GM23338 (cell line): ENCODE data around the gene CD300A. TPM values are rescaled to one million over a fixed set of nuclear protein-coding genes. Genes with fewer than 3 reads are reported as not detected.

Source experiments
- ATAC-seq: fragments of 200-7000 bp; cut with Tn5 transposase; 3 replicates; pipeline ENCODE4 v1.9.1; 2020
- DNase-seq: peaks from one replicate; pipeline ENCODE4 v3.0.0-alpha.2; 2015; ENCODE audit warnings: low spot score
- H2AFZ ChIP-seq: fragments of 200-600 bp; sonication (generic); 2 replicates; pipeline ENCODE4 v1.8.0; 2016; ENCODE audit warnings: antibody characterized with exemption, mild to moderate bottlenecking, moderate library complexity
- H3F3A ChIP-seq: fragments of 200-600 bp; sonication (generic); replicated peaks from 2 replicates; pipeline ENCODE4 v1.8.0; 2017; ENCODE audit warnings: antibody characterized with exemption, mixed run types, low read depth
- H3K27ac ChIP-seq: fragments of 200-600 bp; sonication (generic); 2 replicates; pipeline ENCODE4 v1.6.1; 2016; ENCODE audit warnings: low read depth
- H3K27me3 ChIP-seq: fragments of 200-600 bp; sonication (generic); 2 replicates; pipeline ENCODE4 v1.8.0; 2016; ENCODE audit warnings: mild to moderate bottlenecking, mixed run types, moderate library complexity; ENCODE audit not compliant: insufficient read depth
- H3K36me3 ChIP-seq: fragments of 200-600 bp; sonication (generic); 2 replicates; pipeline ENCODE4 v1.8.0; 2016; ENCODE audit warnings: mild to moderate bottlenecking; ENCODE audit not compliant: insufficient read depth
- H3K4me1 ChIP-seq: fragments of 200-600 bp; sonication (generic); 2 replicates; pipeline ENCODE4 v1.8.0; 2016; ENCODE audit warnings: mild to moderate bottlenecking, moderate library complexity; ENCODE audit not compliant: insufficient read depth
- H3K4me2 ChIP-seq: fragments of 200-600 bp; sonication (generic); 2 replicates; pipeline ENCODE4 v1.7.1; 2017; ENCODE audit warnings: mixed run types
- H3K4me3 ChIP-seq: fragments of 200-600 bp; sonication (generic); 2 replicates; pipeline ENCODE4 v1.6.1; 2016; ENCODE audit warnings: mixed run types
- H3K79me2 ChIP-seq: fragments of 200-600 bp; sonication (generic); replicated peaks from 2 replicates; pipeline ENCODE4 v1.8.0; 2017; ENCODE audit warnings: mild to moderate bottlenecking; ENCODE audit not compliant: insufficient read depth
- H3K9me2 ChIP-seq: fragments of 200-600 bp; sonication (generic); 2 replicates; pipeline ENCODE4 v1.8.0; 2017; ENCODE audit not compliant: insufficient read depth
- H4K20me1 ChIP-seq: fragments of 200-600 bp; sonication (generic); replicated peaks from 2 replicates; pipeline ENCODE4 v1.8.0; 2017; ENCODE audit warnings: mild to moderate bottlenecking; ENCODE audit not compliant: insufficient read depth
- H3K27ac Mint-ChIP-seq: 2 replicates; pipeline ENCODE4 v1.8.0; 2020; ENCODE audit warnings: inconsistent platforms, mild to moderate bottlenecking, moderate library complexity, mixed read lengths
- H3K27me3 Mint-ChIP-seq: 3 replicates; pipeline ENCODE4 v1.8.0; 2022; ENCODE audit warnings: low read depth, mild to moderate bottlenecking, moderate library complexity, mixed read lengths, inconsistent platforms; ENCODE audit not compliant: insufficient read depth, poor library complexity
- H3K36me3 Mint-ChIP-seq: 3 replicates; pipeline ENCODE4 v1.8.0; 2021; ENCODE audit warnings: low read depth, mild to moderate bottlenecking, inconsistent platforms, moderate library complexity, mixed read lengths
- H3K4me1 Mint-ChIP-seq: 3 replicates; pipeline ENCODE4 v1.8.0; 2020; ENCODE audit warnings: mild to moderate bottlenecking, inconsistent platforms, mixed read lengths
- H3K4me3 Mint-ChIP-seq: 3 replicates; pipeline ENCODE4 v1.8.0; 2021; ENCODE audit warnings: moderate library complexity, mild to moderate bottlenecking, inconsistent platforms, mixed read lengths
- H3K9me3 Mint-ChIP-seq: 3 replicates; pipeline ENCODE4 v1.8.0; 2020; ENCODE audit warnings: moderate library complexity, mild to moderate bottlenecking, inconsistent platforms, mixed read lengths
- CREB1 ChIP-seq: fragments of 250-450 bp; sonication (Bioruptor Pico); IDR thresholded peaks from 2 replicates; pipeline ENCODE4 v1.5.0; 2020; ENCODE audit warnings: low read depth, mild to moderate bottlenecking, moderate library complexity
- EZH2 ChIP-seq: fragments of 200-600 bp; sonication (generic); IDR thresholded peaks from one replicate; pipeline ENCODE4 v1.8.0; 2017; ENCODE audit warnings: antibody characterized with exemption, mild to moderate bottlenecking, low read depth; ENCODE audit not compliant: unreplicated experiment
- EZH2phosphoT487 ChIP-seq: fragments of 200-600 bp; sonication (generic); IDR thresholded peaks from one replicate; pipeline ENCODE4 v1.8.1; 2018; ENCODE audit warnings: antibody characterized with exemption; ENCODE audit not compliant: unreplicated experiment
- JUNB ChIP-seq: IDR thresholded peaks from one replicate; pipeline ENCODE4 v1.6.1; 2016; ENCODE audit warnings: antibody characterized with exemption; ENCODE audit not compliant: unreplicated experiment
- NANOG ChIP-seq: IDR thresholded peaks from 2 replicates; pipeline ENCODE4 v1.6.1; 2016; ENCODE audit warnings: antibody characterized with exemption, borderline replicate concordance
- ZNF114 ChIP-seq: fragments of 250-450 bp; sonication (Bioruptor Pico); IDR thresholded peaks from 2 replicates; pipeline ENCODE4 v1.5.0; 2020; ENCODE audit warnings: mild to moderate bottlenecking, moderate library complexity
- ZNF331 ChIP-seq: fragments of 250-450 bp; sonication (Bioruptor Pico); IDR thresholded peaks from 2 replicates; pipeline ENCODE4 v1.5.0; 2020; ENCODE audit warnings: low read depth, mild to moderate bottlenecking, moderate library complexity
- polyA plus RNA-seq: library from polyadenylated mRNA; unstranded; fragments of >200 nt; fragmentation: Nextera tagmentation; extraction: Ambion mirVana; gene quantifications from 2 replicates; pipeline ENCODE4 v1.2.1, GENCODE V29; 2016
- total RNA-seq: library from RNA; depleted of rRNA; stranded (reverse); fragments of >200 nt; shearing (Covaris generic); gene quantifications from 2 replicates; pipeline ENCODE4 v1.2.3, GENCODE V29; 2014
- TF ChIP-seq, protein P1 (sequence below): IDR thresholded peaks from 2 replicates; pipeline ENCODE4 v1.6.1; 2016; ENCODE audit warnings: antibody characterized with exemption

CD300A gene
- total and polyA plus RNA-seq, 2 experiments from 2014 or later = 0.37 to 0.45 TPM

DNA sequence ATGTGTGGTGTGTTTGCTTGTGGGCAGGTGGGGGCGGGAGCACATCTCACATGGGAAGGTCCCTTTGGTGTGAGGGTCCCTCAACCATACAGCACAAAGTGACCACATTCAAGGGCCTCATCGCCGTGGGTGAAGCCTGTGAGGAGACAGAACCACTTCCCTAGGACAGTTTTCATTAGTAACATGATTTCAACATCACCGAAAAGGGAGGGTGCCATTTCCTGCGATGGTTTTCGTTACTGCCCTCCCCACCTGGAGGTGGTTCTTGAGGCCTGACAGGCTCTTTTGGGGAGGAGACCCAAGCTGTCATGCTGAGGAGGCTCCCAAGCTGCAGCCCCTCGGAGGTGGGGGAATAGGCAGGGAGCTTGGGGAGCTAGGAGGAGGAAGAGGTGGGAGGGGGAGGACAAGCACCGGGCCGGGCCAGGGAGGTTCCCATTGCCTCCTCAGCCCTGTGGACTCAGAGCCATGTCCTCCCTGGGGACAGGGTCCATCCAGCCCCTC, 55.3 kb downstream of the CD300A start:
- Histone ChIP-seq H3K4me2 (no peak overlapping the region), H2AFZ (no peak overlapping the region), H3K4me1 (no peaks in the 10 kb centered on the region), H3K4me3 (no peak overlapping the region), H3K27me3 (no peaks in the 10 kb centered on the region), H3K36me3 (no peaks in the 10 kb centered on the region), H3K27ac (no peak overlapping the region), H3K79me2 (no peaks in the 10 kb centered on the region), H3K9me2 (no peaks in the 10 kb centered on the region), H4K20me1 (no peaks in the 10 kb centered on the region), H3F3A (no peaks in the 10 kb centered on the region)
- DNase-seq (no peak), ATAC-seq (no peak)
- Mint-ChIP-seq H3K27me3 (peaks cover 4% of the 10 kb centered on the region), H3K27ac (no peak overlapping the region), H3K36me3 (no peaks in the 10 kb centered on the region), H3K4me3 (no peak overlapping the region), H3K9me3 (peaks cover 44% of the 10 kb centered on the region), H3K4me1 (no peaks in the 10 kb centered on the region)
- TF ChIP-seq ZNF114 (no peak), EZH2phosphoT487 (no peak), EZH2 (no peak), CREB1 (CRISPR knock-in tag) (no peak), ZNF331 (CRISPR knock-in tag) (no peak), JUNB (no peak), NANOG (no peak)
- TF ChIP-seq, protein P1, sequence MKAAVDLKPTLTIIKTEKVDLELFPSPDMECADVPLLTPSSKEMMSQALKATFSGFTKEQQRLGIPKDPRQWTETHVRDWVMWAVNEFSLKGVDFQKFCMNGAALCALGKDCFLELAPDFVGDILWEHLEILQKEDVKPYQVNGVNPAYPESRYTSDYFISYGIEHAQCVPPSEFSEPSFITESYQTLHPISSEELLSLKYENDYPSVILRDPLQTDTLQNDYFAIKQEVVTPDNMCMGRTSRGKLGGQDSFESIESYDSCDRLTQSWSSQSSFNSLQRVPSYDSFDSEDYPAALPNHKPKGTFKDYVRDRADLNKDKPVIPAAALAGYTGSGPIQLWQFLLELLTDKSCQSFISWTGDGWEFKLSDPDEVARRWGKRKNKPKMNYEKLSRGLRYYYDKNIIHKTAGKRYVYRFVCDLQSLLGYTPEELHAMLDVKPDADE = no peak

DNA sequence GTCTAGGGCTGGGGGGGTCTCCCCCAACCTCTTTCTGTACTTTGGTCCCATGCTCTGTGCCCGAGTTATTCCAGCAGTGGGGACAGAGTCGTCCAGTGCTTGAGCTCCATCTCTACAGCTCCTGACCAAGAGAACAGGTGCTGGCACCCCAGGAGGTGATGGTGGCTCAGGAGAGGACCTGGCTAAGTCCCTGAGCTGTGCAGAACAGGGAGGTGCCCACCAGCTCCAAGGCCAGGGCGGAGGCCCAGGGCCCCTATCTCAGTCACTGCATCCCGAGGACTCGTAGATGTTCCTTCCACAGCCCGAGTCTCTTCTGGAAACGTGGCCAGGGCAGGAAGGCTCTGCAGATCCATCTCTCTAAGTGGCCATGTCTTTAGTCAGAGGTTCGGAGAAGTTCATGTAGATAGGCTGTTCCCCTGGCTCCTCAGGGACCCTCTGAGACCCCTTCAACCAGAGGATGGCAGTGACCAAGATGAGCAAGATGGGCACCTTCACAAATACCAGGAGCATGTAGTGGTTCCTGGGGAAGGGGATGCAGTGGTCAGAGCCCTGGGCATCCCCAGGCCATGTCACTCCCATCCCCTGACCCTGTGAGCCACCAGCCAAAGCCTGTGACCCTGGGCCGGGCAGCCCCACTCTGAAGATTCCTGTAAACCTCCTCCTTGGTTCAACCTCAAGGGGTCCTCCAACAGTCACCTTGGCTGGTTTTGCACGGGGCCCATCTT, 56.1 kb downstream of the CD300A start:
- no peak overlapping the region for H2AFZ ChIP-seq
- no peaks in the 10 kb centered on the region for H3K36me3 ChIP-seq
- no peak for ATAC-seq
- TF ChIP-seq ZNF331 (CRISPR knock-in tag) = no peak
- TF ChIP-seq, protein P1 = no peak
- Mint-ChIP-seq H3K9me3 (peaks cover 40% of the 10 kb centered on the region), H3K4me3 (no peak overlapping the region), H3K27me3 (peaks cover 4% of the 10 kb centered on the region), H3K36me3 (no peaks in the 10 kb centered on the region), H3K4me1 (no peaks in the 10 kb centered on the region), H3K27ac (no peak overlapping the region)
- no peaks in the 10 kb centered on the region for H3F3A ChIP-seq
- no peaks in the 10 kb centered on the region for H3K4me1 ChIP-seq
- H3K79me2 ChIP-seq = no peaks in the 10 kb centered on the region
- H3K27ac ChIP-seq = no peak overlapping the region
- no peak for DNase-seq
- no peaks in the 10 kb centered on the region for H3K27me3 ChIP-seq
- H3K9me2 ChIP-seq = no peaks in the 10 kb centered on the region
- no peak overlapping the region for H3K4me3 ChIP-seq
- no peaks in the 10 kb centered on the region for H4K20me1 ChIP-seq
- H3K4me2 ChIP-seq = no peak overlapping the region
